ENCODE measurements around the gene HSPA1A.

DNA sequence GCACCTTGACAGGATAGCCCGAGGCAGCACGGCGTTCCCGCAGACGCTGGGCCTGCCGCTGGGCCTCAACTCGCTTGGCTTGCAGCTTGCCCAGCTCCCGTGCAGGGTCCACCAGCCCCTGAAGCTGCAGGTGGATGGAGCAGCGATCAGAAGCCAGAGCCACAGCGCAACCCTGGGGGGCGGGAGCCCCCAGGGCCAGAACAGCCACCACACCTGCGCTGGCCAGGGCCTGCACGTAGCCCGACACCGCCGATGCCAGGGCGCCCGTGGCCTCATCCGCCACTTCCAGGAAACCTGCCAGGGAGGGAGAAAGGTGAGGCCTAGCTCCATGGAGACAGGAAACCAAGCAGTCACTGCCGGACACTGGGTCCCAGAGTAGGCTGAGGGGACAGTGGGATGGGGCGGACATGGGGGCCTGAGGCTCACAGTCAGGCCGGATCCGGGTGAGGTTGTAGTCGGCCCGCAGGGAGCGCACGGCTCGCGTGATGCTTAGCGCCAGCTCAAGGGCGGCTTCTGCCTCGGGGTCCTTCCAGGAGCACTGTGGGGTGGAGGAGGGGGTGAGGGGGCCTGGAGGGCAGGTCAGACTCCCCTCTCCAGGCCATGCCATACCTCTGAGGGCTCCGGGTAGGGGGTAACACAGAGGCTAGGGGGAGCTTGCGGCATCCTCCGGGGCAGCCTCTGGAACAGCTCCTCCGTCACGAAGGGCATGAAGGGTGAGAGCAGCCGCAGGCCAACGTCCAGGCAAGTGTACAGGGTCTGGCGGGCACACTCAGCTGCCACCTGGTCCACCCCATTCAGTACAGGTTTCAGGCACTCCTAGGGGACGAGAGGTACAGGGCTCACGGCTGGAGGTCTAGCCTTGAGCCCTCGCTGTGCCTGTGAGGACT is 36.1 kb upstream of the HSPA1A start:
- TF ChIP-seq CTCF (IDR thresholded peaks at IDR 0.05) (no peak), EP300 (IDR thresholded peaks at IDR 0.05) (no peak), POLR2A (IDR thresholded peaks at IDR 0.05) (no peak)

Measured in ovary (tissue), 3 donors.